Measurements from ENCODE around the gene NUP98. TPM values are rescaled to one million over a fixed set of nuclear protein-coding genes. Genes with fewer than 3 reads are reported as not detected.

NUP98 gene
- polyA plus RNA-seq, 1 of the 3 experiments (the other 2 are of a cell fraction) = 56.4 TPM

DNA sequence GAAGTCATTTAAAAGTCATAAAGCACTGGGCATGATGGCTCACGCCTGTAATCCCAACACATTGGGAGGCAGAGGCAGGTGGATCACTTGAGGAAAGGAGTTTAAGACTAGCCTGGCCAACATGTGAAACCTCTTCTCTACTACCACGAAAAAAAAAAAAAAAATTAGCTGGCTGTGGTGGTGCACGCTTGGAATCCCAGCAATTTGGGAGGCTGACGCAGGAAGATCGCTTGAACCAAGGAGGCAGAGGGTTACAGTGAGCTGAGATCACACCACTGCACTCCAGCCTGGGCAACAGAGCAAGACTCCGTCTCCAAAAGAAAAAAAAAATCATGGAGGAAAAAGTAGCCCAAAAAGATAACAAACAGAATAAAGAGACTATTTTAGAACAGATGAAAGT, 42.2 kb downstream of the NUP98 start:
- peaks cover 33% of the 10 kb centered on the region for H3K79me2 ChIP-seq (ENCODE audit: insufficient read depth)
- 97% methylated on average over 6 of the region's 6 CpGs for WGBS (ENCODE audit: low lambda C conversion rate)
- H3K27me3 ChIP-seq (ENCODE audit: insufficient read depth) = no peaks in the 10 kb centered on the region
- H3K9me2 ChIP-seq = no peaks in the 10 kb centered on the region
- POLR2A ChIA-PET = no interaction called here
- DNase-seq = no peak
- CTCF ChIA-PET = interaction anchor here (1.4 kb wide), 3 partner anchors 44 to 318 kb away, joined by 3 read pairs; partner anchors contain the start of gene STIM1
- no peaks in the 10 kb centered on the region for H3K4me1 ChIP-seq (ENCODE audit: control insufficient read depth in 1 of 2, insufficient read depth in 2 of 2, low read depth in 1 of 2, low read length in 1 of 2)
- H4K20me1 ChIP-seq (ENCODE audit: insufficient read depth) = no peaks in the 10 kb centered on the region
- H3K4me3 ChIP-seq (ENCODE audit: low read depth in 2 of 2, low read length in 1 of 2) = no peak overlapping the region
- no peaks in the 10 kb centered on the region for H3K9me3 ChIP-seq
- no peak overlapping the region for H3K4me2 ChIP-seq
- no peak overlapping the region for H2AFZ ChIP-seq (ENCODE audit: low read depth)
- H3K36me3 ChIP-seq (replicated peaks in 1 of 2; ENCODE audit: control insufficient read depth in 1 of 2, insufficient read depth in 2 of 2, low read length in 1 of 2) = peaks cover 19 to 79% of the 10 kb centered on the region in 2 experiments
- H3F3A ChIP-seq (replicated peaks; ENCODE audit: insufficient read depth) = peaks cover 5% of the 10 kb centered on the region
- no peak overlapping the region for H3K27ac ChIP-seq (ENCODE audit: low read depth in 2 of 2, low read length in 1 of 2)
- no peak overlapping the region for H3K9ac ChIP-seq
- no peak for TF ChIP-seq POLR2AphosphoS5 (IDR thresholded peaks at IDR 0.05; ENCODE audit: low read depth, low read length)
- no peak for TF ChIP-seq RFX5 (IDR thresholded peaks at IDR 0.05; ENCODE audit: low read length)
- TF ChIP-seq RXRA (IDR thresholded peaks at IDR 0.05; ENCODE audit: borderline replicate concordance, low read depth) = no peak
- no peak for TF ChIP-seq USF1 (IDR thresholded peaks at IDR 0.05; ENCODE audit: borderline replicate concordance, low read depth)
- TF ChIP-seq RAD21 (IDR thresholded peaks at IDR 0.05; ENCODE audit: low read length) = no peak
- no peak for TF ChIP-seq GATA2 (CRISPR knock-in tag; IDR thresholded peaks at IDR 0.05)
- no peak for TF ChIP-seq SIN3A (IDR thresholded peaks at IDR 0.05; ENCODE audit: borderline replicate concordance, low read depth, low read length)

GRCh38 chr11:3753110-3753509, 44.2 kb downstream of the NUP98 start:
- peaks cover 12 to 64% of the 10 kb centered on the region in 2 experiments for H3K36me3 ChIP-seq (replicated peaks in 1 of 2; ENCODE audit: control insufficient read depth in 1 of 2, insufficient read depth in 2 of 2, low read length in 1 of 2)

More at GRCh38 chr11:3753110-3753509, 44.2 kb downstream of the NUP98 start:
- TF ChIP-seq FOXJ3 (CRISPR knock-in tag; IDR thresholded peaks at IDR 0.05) (no peak), RXRA (IDR thresholded peaks at IDR 0.05; ENCODE audit: borderline replicate concordance, low read depth) (no peak), RCOR1 (IDR thresholded peaks at IDR 0.05; ENCODE audit: low read length) (no peak), PBX3 (IDR thresholded peaks at IDR 0.05) (no peak)
- TF ChIP-seq, protein P1, sequence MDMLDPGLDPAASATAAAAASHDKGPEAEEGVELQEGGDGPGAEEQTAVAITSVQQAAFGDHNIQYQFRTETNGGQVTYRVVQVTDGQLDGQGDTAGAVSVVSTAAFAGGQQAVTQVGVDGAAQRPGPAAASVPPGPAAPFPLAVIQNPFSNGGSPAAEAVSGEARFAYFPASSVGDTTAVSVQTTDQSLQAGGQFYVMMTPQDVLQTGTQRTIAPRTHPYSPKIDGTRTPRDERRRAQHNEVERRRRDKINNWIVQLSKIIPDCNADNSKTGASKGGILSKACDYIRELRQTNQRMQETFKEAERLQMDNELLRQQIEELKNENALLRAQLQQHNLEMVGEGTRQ (IDR thresholded peaks at IDR 0.05; ENCODE audit: borderline replicate concordance, low read depth, low read length) = no peak
- H3K4me3 ChIP-seq (ENCODE audit: low read depth in 2 of 2, low read length in 1 of 2) = no peak overlapping the region
- POLR2A ChIA-PET = no interaction called here
- peaks cover 28% of the 10 kb centered on the region for H3K79me2 ChIP-seq (ENCODE audit: insufficient read depth)
- H3K9me3 ChIP-seq = no peaks in the 10 kb centered on the region
- H2AFZ ChIP-seq (ENCODE audit: low read depth) = no peak overlapping the region
- no peaks in the 10 kb centered on the region for H3K4me1 ChIP-seq (ENCODE audit: control insufficient read depth in 1 of 2, insufficient read depth in 2 of 2, low read depth in 1 of 2, low read length in 1 of 2)
- peaks cover 3% of the 10 kb centered on the region for H3F3A ChIP-seq (replicated peaks; ENCODE audit: insufficient read depth)
- no peaks in the 10 kb centered on the region for H3K9me2 ChIP-seq
- H3K9ac ChIP-seq = no peak overlapping the region
- no peak for DNase-seq
- H3K27ac ChIP-seq (ENCODE audit: low read depth in 2 of 2, low read length in 1 of 2) = no peak overlapping the region
- 100% methylated on average over 2 of the region's 2 CpGs for WGBS (ENCODE audit: low lambda C conversion rate)
- CTCF ChIA-PET = no interaction called here
- no peaks in the 10 kb centered on the region for H3K27me3 ChIP-seq (ENCODE audit: insufficient read depth)
- no peaks in the 10 kb centered on the region for H4K20me1 ChIP-seq (ENCODE audit: insufficient read depth)
- H3K4me2 ChIP-seq = no peak overlapping the region

Measured in SK-N-SH (cell line).